WTC11 (cell line): ENCODE measurements around the gene MARCHF4. TPM values are rescaled to one million over a fixed set of nuclear protein-coding genes. Genes with fewer than 3 reads are reported as not detected.

Source experiments
- ATAC-seq: fragments of 200-7000 bp; cut with Tn5 transposase; 2 replicates; pipeline ENCODE4 v1.10.0; 2021; ENCODE audit warnings: mild to moderate bottlenecking, moderate library complexity
- CTCF ChIA-PET: fragments of 300-600 bp; sonication (Branson Sonifier 250); formaldehyde crosslinking; loops from one replicate; lab custom pipeline; 2021; ENCODE audit warnings: antibody characterized with exemption; lab: Charles Lee
- POLR2A ChIA-PET: fragments of 350-600 bp; sonication (Branson Sonifier 250); formaldehyde crosslinking; loops from one replicate; lab custom pipeline; 2021; ENCODE audit warnings: antibody characterized with exemption; lab: Charles Lee
- DNase-seq: peaks from one replicate; pipeline ENCODE4 v3.0.0; 2021; ENCODE audit warnings: low spot score
- H3K27ac Mint-ChIP-seq: 2 replicates; pipeline ENCODE4 v1.8.0; 2021; ENCODE audit warnings: mixed read lengths
- H3K27me3 Mint-ChIP-seq: 2 replicates; pipeline ENCODE4 v1.8.0; 2021; ENCODE audit warnings: low read depth, mild to moderate bottlenecking, moderate library complexity, mixed read lengths
- H3K36me3 Mint-ChIP-seq: 2 replicates; pipeline ENCODE4 v1.8.0; 2021; ENCODE audit warnings: mixed read lengths
- H3K4me1 Mint-ChIP-seq: 2 replicates; pipeline ENCODE4 v1.8.0; 2022; ENCODE audit warnings: mixed read lengths
- H3K4me3 Mint-ChIP-seq: 2 replicates; pipeline ENCODE4 v1.8.0; 2021; ENCODE audit warnings: mild to moderate bottlenecking, moderate library complexity, mixed read lengths
- H3K9me3 Mint-ChIP-seq: 2 replicates; pipeline ENCODE4 v1.8.0; 2021; ENCODE audit warnings: mixed read lengths
- ATF1 ChIP-seq: sonication (generic); formaldehyde crosslinking; IDR thresholded peaks from 2 replicates; pipeline ENCODE4 v1.8.1; 2023; ENCODE audit warnings: mild to moderate bottlenecking, moderate library complexity, missing genetic modification reagents
- CBFB ChIP-seq: sonication (generic); formaldehyde crosslinking; IDR thresholded peaks from 2 replicates; pipeline ENCODE4 v1.8.1; 2022; ENCODE audit warnings: mild to moderate bottlenecking, low read depth, missing genetic modification reagents
- CREM ChIP-seq: sonication (generic); formaldehyde crosslinking; IDR thresholded peaks from 2 replicates; pipeline ENCODE4 v1.8.1; 2022; ENCODE audit warnings: mild to moderate bottlenecking, missing genetic modification reagents, moderate library complexity
- ELF4 ChIP-seq: sonication (generic); formaldehyde crosslinking; IDR thresholded peaks from 2 replicates; pipeline ENCODE4 v1.8.1; 2022; ENCODE audit warnings: low read depth, mild to moderate bottlenecking, moderate library complexity, missing genetic modification reagents
- EMX1 ChIP-seq: fragments of 250-450 bp; sonication (Bioruptor Pico); IDR thresholded peaks from 2 replicates; pipeline ENCODE4 v1.8.0; 2021; ENCODE audit warnings: mild to moderate bottlenecking
- IRF2 ChIP-seq: sonication (generic); formaldehyde crosslinking; IDR thresholded peaks from 2 replicates; pipeline ENCODE4 v1.8.0; 2022; ENCODE audit warnings: low read depth, missing genetic modification reagents, borderline replicate concordance
- RELA ChIP-seq: sonication (generic); formaldehyde crosslinking; IDR thresholded peaks from 2 replicates; pipeline ENCODE4 v1.8.1; 2022; ENCODE audit warnings: missing genetic modification reagents, mild to moderate bottlenecking, borderline replicate concordance
- RORB ChIP-seq: fragments of 250-450 bp; sonication (Bioruptor Pico); IDR thresholded peaks from 2 replicates; pipeline ENCODE4 v1.9.0; 2021; ENCODE audit warnings: mild to moderate bottlenecking
- SMAD3 ChIP-seq: sonication (generic); formaldehyde crosslinking; IDR thresholded peaks from 2 replicates; pipeline ENCODE4 v1.8.0; 2022; ENCODE audit warnings: missing genetic modification reagents, mild to moderate bottlenecking, borderline replicate concordance
- ZNF396 ChIP-seq: fragments of 250-450 bp; sonication (Bioruptor Pico); IDR thresholded peaks from 2 replicates; pipeline ENCODE4 v1.8.0; 2021; ENCODE audit warnings: mild to moderate bottlenecking, moderate library complexity, borderline replicate concordance
- total RNA-seq: library from RNA; stranded (reverse); gene quantifications from 3 replicates; pipeline ENCODE4 v1.2.3, GENCODE V29; 2021
- TF ChIP-seq, protein P1 (sequence below): fragments of 200-600 bp; IDR thresholded peaks from 2 replicates; pipeline ENCODE4 v1.8.0; 2022; ENCODE audit warnings: antibody characterized with exemption
- TF ChIP-seq, protein P2 (sequence below): sonication (generic); formaldehyde crosslinking; IDR thresholded peaks from 2 replicates; pipeline ENCODE4 v1.8.0; 2023; ENCODE audit warnings: missing genetic modification reagents, mild to moderate bottlenecking, borderline replicate concordance
- TF ChIP-seq, protein P3 (sequence below): sonication (generic); formaldehyde crosslinking; IDR thresholded peaks from 2 replicates; pipeline ENCODE4 v1.8.1; 2023; ENCODE audit warnings: mild to moderate bottlenecking, moderate library complexity, missing genetic modification reagents
- TF ChIP-seq, protein P4 (sequence below): sonication (generic); formaldehyde crosslinking; IDR thresholded peaks from 2 replicates; pipeline ENCODE4 v1.8.0; 2022; ENCODE audit warnings: mild to moderate bottlenecking, missing genetic modification reagents
- TF ChIP-seq, protein P5 (sequence below): sonication (generic); formaldehyde crosslinking; conservative IDR thresholded peaks from 2 replicates; pipeline ENCODE4 v1.8.1; 2023; ENCODE audit warnings: mild to moderate bottlenecking, low read depth, missing genetic modification reagents, moderate library complexity

MARCHF4 gene
- total RNA-seq, 1 experiment from 2014 or later, result 2.6 TPM

DNA sequence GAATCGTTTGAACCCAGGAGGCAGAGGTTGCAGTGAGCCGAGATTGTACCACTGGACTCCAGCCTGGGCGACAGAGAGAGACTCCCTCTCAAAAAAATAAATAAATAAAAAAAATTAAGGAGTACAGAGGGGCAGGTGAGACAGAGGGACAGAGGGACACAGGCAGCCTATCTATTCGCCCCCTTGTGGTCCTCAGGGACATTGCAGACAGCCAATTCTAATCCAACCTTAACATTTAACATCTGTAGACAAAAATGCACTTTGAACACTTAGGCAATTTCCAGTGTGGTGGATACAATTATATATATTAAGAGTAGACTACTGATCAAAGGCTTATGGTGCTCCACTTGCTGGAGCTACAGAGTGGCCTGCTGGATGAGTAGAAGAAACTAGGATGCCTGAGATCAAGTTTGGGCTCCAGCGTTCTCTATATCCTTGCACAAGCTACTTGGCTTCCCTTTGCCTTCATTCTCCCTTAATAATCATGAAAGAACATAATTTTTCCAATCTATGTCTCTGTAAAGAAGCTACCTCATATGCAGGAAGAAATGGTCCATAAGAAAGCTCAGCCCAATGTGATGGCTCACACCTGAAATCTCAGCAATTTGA is 31.8 kb upstream of the MARCHF4 start:
- H3K4me3 Mint-ChIP-seq, result no peak overlapping the region
- TF ChIP-seq CREM (CRISPR knock-in tag) (no peak), ELF4 (CRISPR knock-in tag) (no peak), EMX1 (CRISPR knock-in tag) (no peak), RORB (CRISPR knock-in tag) (no peak), ZNF396 (CRISPR knock-in tag) (no peak)
- TF ChIP-seq, protein P1, sequence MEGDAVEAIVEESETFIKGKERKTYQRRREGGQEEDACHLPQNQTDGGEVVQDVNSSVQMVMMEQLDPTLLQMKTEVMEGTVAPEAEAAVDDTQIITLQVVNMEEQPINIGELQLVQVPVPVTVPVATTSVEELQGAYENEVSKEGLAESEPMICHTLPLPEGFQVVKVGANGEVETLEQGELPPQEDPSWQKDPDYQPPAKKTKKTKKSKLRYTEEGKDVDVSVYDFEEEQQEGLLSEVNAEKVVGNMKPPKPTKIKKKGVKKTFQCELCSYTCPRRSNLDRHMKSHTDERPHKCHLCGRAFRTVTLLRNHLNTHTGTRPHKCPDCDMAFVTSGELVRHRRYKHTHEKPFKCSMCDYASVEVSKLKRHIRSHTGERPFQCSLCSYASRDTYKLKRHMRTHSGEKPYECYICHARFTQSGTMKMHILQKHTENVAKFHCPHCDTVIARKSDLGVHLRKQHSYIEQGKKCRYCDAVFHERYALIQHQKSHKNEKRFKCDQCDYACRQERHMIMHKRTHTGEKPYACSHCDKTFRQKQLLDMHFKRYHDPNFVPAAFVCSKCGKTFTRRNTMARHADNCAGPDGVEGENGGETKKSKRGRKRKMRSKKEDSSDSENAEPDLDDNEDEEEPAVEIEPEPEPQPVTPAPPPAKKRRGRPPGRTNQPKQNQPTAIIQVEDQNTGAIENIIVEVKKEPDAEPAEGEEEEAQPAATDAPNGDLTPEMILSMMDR, result peak; percentile 94
- TF ChIP-seq, protein P2, sequence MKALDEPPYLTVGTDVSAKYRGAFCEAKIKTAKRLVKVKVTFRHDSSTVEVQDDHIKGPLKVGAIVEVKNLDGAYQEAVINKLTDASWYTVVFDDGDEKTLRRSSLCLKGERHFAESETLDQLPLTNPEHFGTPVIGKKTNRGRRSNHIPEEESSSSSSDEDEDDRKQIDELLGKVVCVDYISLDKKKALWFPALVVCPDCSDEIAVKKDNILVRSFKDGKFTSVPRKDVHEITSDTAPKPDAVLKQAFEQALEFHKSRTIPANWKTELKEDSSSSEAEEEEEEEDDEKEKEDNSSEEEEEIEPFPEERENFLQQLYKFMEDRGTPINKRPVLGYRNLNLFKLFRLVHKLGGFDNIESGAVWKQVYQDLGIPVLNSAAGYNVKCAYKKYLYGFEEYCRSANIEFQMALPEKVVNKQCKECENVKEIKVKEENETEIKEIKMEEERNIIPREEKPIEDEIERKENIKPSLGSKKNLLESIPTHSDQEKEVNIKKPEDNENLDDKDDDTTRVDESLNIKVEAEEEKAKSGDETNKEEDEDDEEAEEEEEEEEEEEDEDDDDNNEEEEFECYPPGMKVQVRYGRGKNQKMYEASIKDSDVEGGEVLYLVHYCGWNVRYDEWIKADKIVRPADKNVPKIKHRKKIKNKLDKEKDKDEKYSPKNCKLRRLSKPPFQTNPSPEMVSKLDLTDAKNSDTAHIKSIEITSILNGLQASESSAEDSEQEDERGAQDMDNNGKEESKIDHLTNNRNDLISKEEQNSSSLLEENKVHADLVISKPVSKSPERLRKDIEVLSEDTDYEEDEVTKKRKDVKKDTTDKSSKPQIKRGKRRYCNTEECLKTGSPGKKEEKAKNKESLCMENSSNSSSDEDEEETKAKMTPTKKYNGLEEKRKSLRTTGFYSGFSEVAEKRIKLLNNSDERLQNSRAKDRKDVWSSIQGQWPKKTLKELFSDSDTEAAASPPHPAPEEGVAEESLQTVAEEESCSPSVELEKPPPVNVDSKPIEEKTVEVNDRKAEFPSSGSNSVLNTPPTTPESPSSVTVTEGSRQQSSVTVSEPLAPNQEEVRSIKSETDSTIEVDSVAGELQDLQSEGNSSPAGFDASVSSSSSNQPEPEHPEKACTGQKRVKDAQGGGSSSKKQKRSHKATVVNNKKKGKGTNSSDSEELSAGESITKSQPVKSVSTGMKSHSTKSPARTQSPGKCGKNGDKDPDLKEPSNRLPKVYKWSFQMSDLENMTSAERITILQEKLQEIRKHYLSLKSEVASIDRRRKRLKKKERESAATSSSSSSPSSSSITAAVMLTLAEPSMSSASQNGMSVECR (CRISPR knock-in tag), result no peak
- TF ChIP-seq, all 79 proteins: peak for 1
- CTCF ChIA-PET, result interaction anchor here (0.6 to 6.1 kb wide), 15 partner anchors 12 to 194 kb away, joined by 3 to 41 read pairs (median 3); partner anchors contain the start of gene MARCHF4
- DNase-seq, result peak; percentile 56
- ATAC-seq, result peak; percentile 60
- no peaks in the 10 kb centered on the region; the same call in 1 of the 2 replicates for H3K27me3 Mint-ChIP-seq
- H3K9me3 Mint-ChIP-seq, result no peaks in the 10 kb centered on the region
- POLR2A ChIA-PET, result no interaction called here
- H3K4me1 Mint-ChIP-seq, result peaks cover 28% of the 10 kb centered on the region
- H3K36me3 Mint-ChIP-seq, result no peaks in the 10 kb centered on the region
- H3K27ac Mint-ChIP-seq, result no peak overlapping the region

DNA sequence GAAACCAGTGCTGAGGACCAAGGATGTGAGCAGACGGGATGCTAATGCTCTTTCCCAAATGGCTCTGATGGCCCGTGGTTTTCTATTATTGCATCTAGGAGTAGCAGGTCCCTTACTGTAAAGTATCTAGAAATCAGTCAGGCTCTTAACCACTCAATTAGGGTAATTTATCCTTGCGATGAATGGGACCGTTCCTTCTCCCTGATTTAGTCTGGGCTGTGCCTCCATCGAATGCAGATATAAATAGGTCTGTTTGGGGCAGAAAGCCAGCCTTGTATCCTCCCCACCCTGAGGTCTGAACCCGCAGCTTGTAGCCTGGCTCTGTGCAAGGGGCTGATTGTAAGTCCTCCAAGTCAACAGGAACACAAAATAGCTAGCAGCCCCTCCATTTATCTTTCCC is 30.5 kb upstream of the MARCHF4 start:
- TF ChIP-seq, protein P3, sequence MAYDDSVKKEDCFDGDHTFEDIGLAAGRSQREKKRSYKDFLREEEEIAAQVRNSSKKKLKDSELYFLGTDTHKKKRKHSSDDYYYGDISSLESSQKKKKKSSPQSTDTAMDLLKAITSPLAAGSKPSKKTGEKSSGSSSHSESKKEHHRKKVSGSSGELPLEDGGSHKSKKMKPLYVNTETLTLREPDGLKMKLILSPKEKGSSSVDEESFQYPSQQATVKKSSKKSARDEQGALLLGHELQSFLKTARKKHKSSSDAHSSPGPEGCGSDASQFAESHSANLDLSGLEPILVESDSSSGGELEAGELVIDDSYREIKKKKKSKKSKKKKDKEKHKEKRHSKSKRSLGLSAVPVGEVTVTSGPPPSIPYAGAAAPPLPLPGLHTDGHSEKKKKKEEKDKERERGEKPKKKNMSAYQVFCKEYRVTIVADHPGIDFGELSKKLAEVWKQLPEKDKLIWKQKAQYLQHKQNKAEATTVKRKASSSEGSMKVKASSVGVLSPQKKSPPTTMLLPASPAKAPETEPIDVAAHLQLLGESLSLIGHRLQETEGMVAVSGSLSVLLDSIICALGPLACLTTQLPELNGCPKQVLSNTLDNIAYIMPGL (CRISPR knock-in tag), result no peak
- TF ChIP-seq, protein P4, sequence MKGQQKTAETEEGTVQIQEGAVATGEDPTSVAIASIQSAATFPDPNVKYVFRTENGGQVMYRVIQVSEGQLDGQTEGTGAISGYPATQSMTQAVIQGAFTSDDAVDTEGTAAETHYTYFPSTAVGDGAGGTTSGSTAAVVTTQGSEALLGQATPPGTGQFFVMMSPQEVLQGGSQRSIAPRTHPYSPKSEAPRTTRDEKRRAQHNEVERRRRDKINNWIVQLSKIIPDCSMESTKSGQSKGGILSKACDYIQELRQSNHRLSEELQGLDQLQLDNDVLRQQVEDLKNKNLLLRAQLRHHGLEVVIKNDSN, result no peak
- TF ChIP-seq, protein P5, sequence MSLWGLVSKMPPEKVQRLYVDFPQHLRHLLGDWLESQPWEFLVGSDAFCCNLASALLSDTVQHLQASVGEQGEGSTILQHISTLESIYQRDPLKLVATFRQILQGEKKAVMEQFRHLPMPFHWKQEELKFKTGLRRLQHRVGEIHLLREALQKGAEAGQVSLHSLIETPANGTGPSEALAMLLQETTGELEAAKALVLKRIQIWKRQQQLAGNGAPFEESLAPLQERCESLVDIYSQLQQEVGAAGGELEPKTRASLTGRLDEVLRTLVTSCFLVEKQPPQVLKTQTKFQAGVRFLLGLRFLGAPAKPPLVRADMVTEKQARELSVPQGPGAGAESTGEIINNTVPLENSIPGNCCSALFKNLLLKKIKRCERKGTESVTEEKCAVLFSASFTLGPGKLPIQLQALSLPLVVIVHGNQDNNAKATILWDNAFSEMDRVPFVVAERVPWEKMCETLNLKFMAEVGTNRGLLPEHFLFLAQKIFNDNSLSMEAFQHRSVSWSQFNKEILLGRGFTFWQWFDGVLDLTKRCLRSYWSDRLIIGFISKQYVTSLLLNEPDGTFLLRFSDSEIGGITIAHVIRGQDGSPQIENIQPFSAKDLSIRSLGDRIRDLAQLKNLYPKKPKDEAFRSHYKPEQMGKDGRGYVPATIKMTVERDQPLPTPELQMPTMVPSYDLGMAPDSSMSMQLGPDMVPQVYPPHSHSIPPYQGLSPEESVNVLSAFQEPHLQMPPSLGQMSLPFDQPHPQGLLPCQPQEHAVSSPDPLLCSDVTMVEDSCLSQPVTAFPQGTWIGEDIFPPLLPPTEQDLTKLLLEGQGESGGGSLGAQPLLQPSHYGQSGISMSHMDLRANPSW (CRISPR knock-in tag), result no peak
- TF ChIP-seq RELA (CRISPR knock-in tag) (no peak), SMAD3 (CRISPR knock-in tag) (no peak), IRF2 (CRISPR knock-in tag) (no peak), CBFB (CRISPR knock-in tag) (no peak), ATF1 (no peak)
- Mint-ChIP-seq H3K27me3 (no peaks in the 10 kb centered on the region), H3K4me1 (peaks cover 23% of the 10 kb centered on the region), H3K27ac (no peak overlapping the region), H3K9me3 (peaks cover 5% of the 10 kb centered on the region; the same call in 1 of the 2 replicates), H3K4me3 (no peak overlapping the region), H3K36me3 (no peaks in the 10 kb centered on the region)
- ChIA-PET POLR2A (no interaction called here), CTCF (interaction anchor here (1.1 to 6.1 kb wide), 7 partner anchors 11 to 181 kb away, joined by 3 to 41 read pairs (median 4); partner anchors contain the start of gene RPL37A)
- no peak for ATAC-seq
- DNase-seq, result no peak
